Caco-2 (cell line): ENCODE measurements around the gene HEPHL1. TPM values are rescaled to one million over a fixed set of nuclear protein-coding genes. Genes with fewer than 3 reads are reported as not detected.

Experiments used
- BruUV-seq: library from RNA; stranded (reverse); fragments of 400-500 nt; replicated peaks from 2 replicates; lab custom pipeline; 2021; lab: Mats Ljungman, UMichigan
- CTCF ChIA-PET: fragments of 300-600 bp; sonication (Branson Sonifier 250); formaldehyde crosslinking; loops from one replicate; lab custom pipeline; 2022; ENCODE audit warnings: antibody characterized with exemption; lab: Charles Lee
- POLR2A ChIA-PET: fragments of 300-600 bp; sonication (Branson Sonifier 250); formaldehyde crosslinking; loops from one replicate; lab custom pipeline; 2022; ENCODE audit warnings: antibody characterized with exemption; lab: Charles Lee
- DNase-seq, 2 experiments: peaks; one replicate each; pipeline versions ENCODE4 v3.0.0 to v3.0.0-alpha.2; 2020 to 2022
- H3K27me3 ChIP-seq: replicated peaks from 2 replicates; pipeline ENCODE4 v1.6.0; 2011; ENCODE audit warnings: low read length; ENCODE audit not compliant: control insufficient read depth, insufficient read depth
- H3K36me3 ChIP-seq: 2 replicates; pipeline ENCODE4 v1.5.1; 2011; ENCODE audit warnings: low read length; ENCODE audit not compliant: control insufficient read depth, insufficient read depth
- H3K4me1 ChIP-seq: fragments of 250-450 bp; sonication (Bioruptor Pico); 2 replicates; pipeline ENCODE4 v1.5.1; 2020; ENCODE audit warnings: mild to moderate bottlenecking
- H3K4me3 ChIP-seq: 2 replicates; pipeline ENCODE4 v1.5.1; 2011; ENCODE audit warnings: low read depth, mild to moderate bottlenecking, control low read depth, low read length
- H3K9me3 ChIP-seq: fragments of 250-450 bp; sonication (Bioruptor Pico); 2 replicates; pipeline ENCODE4 v1.5.1; 2020; ENCODE audit warnings: mild to moderate bottlenecking, moderate library complexity
- H3K27ac Mint-ChIP-seq: one replicate; pipeline ENCODE4 v1.8.0; 2022; ENCODE audit warnings: mixed read lengths; ENCODE audit not compliant: unreplicated experiment
- H3K27me3 Mint-ChIP-seq: one replicate; pipeline ENCODE4 v1.8.0; 2022; ENCODE audit warnings: mixed read lengths; ENCODE audit not compliant: insufficient read depth, unreplicated experiment
- H3K36me3 Mint-ChIP-seq: one replicate; pipeline ENCODE4 v1.8.0; 2022; ENCODE audit warnings: mild to moderate bottlenecking, mixed read lengths; ENCODE audit not compliant: insufficient read depth, unreplicated experiment
- H3K4me1 Mint-ChIP-seq: one replicate; pipeline ENCODE4 v1.8.0; 2022; ENCODE audit warnings: low read depth, mixed read lengths; ENCODE audit not compliant: unreplicated experiment
- H3K4me3 Mint-ChIP-seq: one replicate; pipeline ENCODE4 v1.8.0; 2022; ENCODE audit warnings: mild to moderate bottlenecking, moderate library complexity, mixed read lengths; ENCODE audit not compliant: unreplicated experiment
- H3K9me3 Mint-ChIP-seq: one replicate; pipeline ENCODE4 v1.8.0; 2022; ENCODE audit warnings: mixed read lengths; ENCODE audit not compliant: unreplicated experiment
- CTCF ChIP-seq, 2 experiments: fragments of 200-600 bp in 1 of 2; IDR thresholded peaks; 1 replicate in 1 of 2; 2 replicates in 1 of 2; pipeline versions ENCODE4 v1.5.1 to v1.8.0; 2011 to 2022; ENCODE audit warnings: antibody characterized with exemption in 1 of 2, control low read depth in 1 of 2, inconsistent platforms in 1 of 2, low read depth in 1 of 2, low read length in 1 of 2, mild to moderate bottlenecking in 1 of 2, moderate library complexity in 1 of 2; ENCODE audit not compliant: insufficient read depth in 1 of 2, severe bottlenecking in 1 of 2, unreplicated experiment in 1 of 2
- intact Hi-C: fragments of 100-400 bp; cut with micrococcal nuclease; formaldehyde crosslinking; loops from one replicate; pipeline ENCODE4 v1.10.0; 2022; ENCODE audit not compliant: unreplicated experiment
- total RNA-seq: library from RNA; stranded (reverse); gene quantifications from 2 replicates; pipeline ENCODE4 v1.2.3, GENCODE V29; 2022

The HEPHL1 gene
- total RNA-seq, 1 experiment from 2014 or later = not detected

DNA sequence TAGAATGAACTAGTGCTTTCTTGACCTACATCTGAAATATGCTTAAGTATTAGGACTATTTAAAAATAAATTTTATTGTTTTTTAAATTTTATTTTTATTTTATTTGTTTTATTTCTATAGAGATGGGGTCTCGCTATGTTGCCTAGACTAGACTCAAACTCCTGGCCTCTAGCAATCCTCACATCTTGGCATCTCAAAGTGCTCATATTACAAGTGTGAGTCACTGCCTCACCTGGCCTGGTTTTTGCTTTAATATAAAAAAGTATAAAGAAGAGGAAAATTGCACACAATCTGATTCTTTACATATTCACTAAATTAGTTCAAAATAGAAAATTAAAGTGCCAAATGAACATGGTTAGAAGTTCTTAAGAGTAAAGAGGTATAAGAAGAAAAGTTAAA is 37.5 kb downstream of the HEPHL1 start:
- H3K4me3 Mint-ChIP-seq = no peak overlapping the region
- intact Hi-C loops = no loop called here
- H3K9me3 Mint-ChIP-seq = no peaks in the 10 kb centered on the region
- H3K4me3 ChIP-seq = no peak overlapping the region
- H3K27me3 ChIP-seq = no peaks in the 10 kb centered on the region
- no peaks in the 10 kb centered on the region for H3K36me3 Mint-ChIP-seq
- no TSS peak for BruUV-seq
- DNase-seq = no peak
- peaks cover 13% of the 10 kb centered on the region for H3K4me1 ChIP-seq
- no peak for TF ChIP-seq CTCF (IDR thresholded peaks at IDR 0.05; ENCODE audit: insufficient read depth in 1 of 2, low read depth in 1 of 2, low read length in 1 of 2, severe bottlenecking in 1 of 2, unreplicated experiment in 1 of 2)
- no peaks in the 10 kb centered on the region for H3K9me3 ChIP-seq
- CTCF ChIA-PET = no interaction called here
- no peaks in the 10 kb centered on the region for H3K36me3 ChIP-seq
- H3K4me1 Mint-ChIP-seq = peaks cover 9% of the 10 kb centered on the region
- POLR2A ChIA-PET = no interaction called here
- no peak overlapping the region for H3K27ac Mint-ChIP-seq
- peaks cover 12% of the 10 kb centered on the region for H3K27me3 Mint-ChIP-seq

DNA sequence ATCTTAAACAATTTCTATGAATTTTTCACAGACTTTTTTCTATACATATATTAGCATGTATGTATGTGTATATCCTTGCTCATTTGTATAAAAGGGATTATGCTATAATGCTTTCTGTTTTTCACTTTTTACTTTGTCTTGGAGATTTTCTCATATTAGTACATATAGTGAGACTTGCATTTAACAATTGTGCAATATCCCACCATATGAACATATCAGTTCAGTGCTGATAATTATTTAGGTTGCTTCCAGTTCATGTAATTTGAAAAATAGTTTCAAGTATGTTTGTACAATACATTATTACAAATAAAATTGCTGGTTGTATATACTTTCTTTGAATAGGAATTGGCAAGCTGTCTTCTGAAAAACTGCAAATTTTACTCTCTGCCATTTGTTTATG is 37.9 kb downstream of the HEPHL1 start:
- intact Hi-C loops = no loop called here
- H3K36me3 Mint-ChIP-seq = no peaks in the 10 kb centered on the region
- peaks cover 12% of the 10 kb centered on the region for H3K27me3 Mint-ChIP-seq
- no TSS peak for BruUV-seq
- POLR2A ChIA-PET = no interaction called here
- Histone ChIP-seq H3K27me3 (no peaks in the 10 kb centered on the region), H3K4me1 (peaks cover 13% of the 10 kb centered on the region), H3K36me3 (no peaks in the 10 kb centered on the region), H3K9me3 (no peaks in the 10 kb centered on the region), H3K4me3 (no peak overlapping the region)
- H3K4me3 Mint-ChIP-seq = no peak overlapping the region
- peaks cover 9% of the 10 kb centered on the region for H3K4me1 Mint-ChIP-seq
- no peak for DNase-seq
- no peak for TF ChIP-seq CTCF (IDR thresholded peaks at IDR 0.05; ENCODE audit: insufficient read depth in 1 of 2, low read depth in 1 of 2, low read length in 1 of 2, severe bottlenecking in 1 of 2, unreplicated experiment in 1 of 2)
- H3K9me3 Mint-ChIP-seq = no peaks in the 10 kb centered on the region
- H3K27ac Mint-ChIP-seq = no peak overlapping the region
- CTCF ChIA-PET = no interaction called here

GRCh38 chr11:94060401-94060800 is 39.2 kb downstream of the HEPHL1 start:
- Mint-ChIP-seq H3K4me1 (peaks cover 9% of the 10 kb centered on the region), H3K36me3 (no peaks in the 10 kb centered on the region), H3K9me3 (no peaks in the 10 kb centered on the region), H3K27ac (peak overlapping the region; percentile 10), H3K27me3 (peaks cover 12% of the 10 kb centered on the region), H3K4me3 (no peak overlapping the region)
- ChIA-PET POLR2A (no interaction called here), CTCF (interaction anchor here (0.9 kb wide), 1 partner anchor 165 kb away, joined by 4 read pairs; no protein-coding TSS in a partner anchor)
- H3K36me3 ChIP-seq = no peaks in the 10 kb centered on the region
- no TSS peak for BruUV-seq
- H3K9me3 ChIP-seq = no peaks in the 10 kb centered on the region
- peaks cover 13% of the 10 kb centered on the region for H3K4me1 ChIP-seq
- no peak for TF ChIP-seq CTCF (IDR thresholded peaks at IDR 0.05; ENCODE audit: insufficient read depth in 1 of 2, low read depth in 1 of 2, low read length in 1 of 2, severe bottlenecking in 1 of 2, unreplicated experiment in 1 of 2)
- no peaks in the 10 kb centered on the region for H3K27me3 ChIP-seq
- peak; percentile 29 to 55 for DNase-seq
- H3K4me3 ChIP-seq = no peak overlapping the region
- intact Hi-C loops = no loop called here
